Activated CD8-positive, alpha-beta memory T cell treated with anti-CD3 and anti-CD28 coated beads, Interleukin-2, amount 10 ng/mL, durations not matched to agents 7 days and 5 days (primary cell): Measurements from ENCODE around the gene SNAPC2. TPM values are rescaled to one million over a fixed set of nuclear protein-coding genes. Genes with fewer than 3 reads are reported as not detected.

Experiments used
- ATAC-seq: fragments of 150-1000 bp; cut with Tn5 transposase; one replicate; pipeline ENCODE4 v1.10.0; 2021; ENCODE audit warnings: moderate library complexity
- CTCF ChIA-PET: fragments of 350-600 bp; sonication (Branson Sonifier 250); formaldehyde crosslinking; loops from one replicate; lab custom pipeline; 2021; ENCODE audit warnings: antibody characterized with exemption; lab: Charles Lee
- DNase-seq: peaks from one replicate; pipeline ENCODE4 v3.0.0-alpha.2; 2020
- H3K27ac Mint-ChIP-seq: one replicate; pipeline ENCODE4 v1.8.0; 2021; ENCODE audit warnings: mild to moderate bottlenecking, mixed read lengths
- H3K27me3 Mint-ChIP-seq: one replicate; pipeline ENCODE4 v1.8.0; 2021; ENCODE audit warnings: mixed read lengths
- H3K36me3 Mint-ChIP-seq: one replicate; pipeline ENCODE4 v1.8.0; 2021; ENCODE audit warnings: mild to moderate bottlenecking, mixed read lengths
- H3K4me1 Mint-ChIP-seq: one replicate; pipeline ENCODE4 v1.8.0; 2021; ENCODE audit warnings: mixed read lengths
- H3K4me3 Mint-ChIP-seq: one replicate; pipeline ENCODE4 v1.8.0; 2021; ENCODE audit warnings: mild to moderate bottlenecking, moderate library complexity, mixed read lengths
- H3K9me3 Mint-ChIP-seq: one replicate; pipeline ENCODE4 v1.8.0; 2022; ENCODE audit warnings: low read depth, mixed read lengths
- total RNA-seq, 2 experiments: library from RNA; stranded (reverse); gene quantifications; one replicate each; pipeline ENCODE4 v1.2.3, GENCODE V29; 2021

Gene SNAPC2
- total RNA-seq, 2 experiments from 2014 or later, result 18.0 to 24.0 TPM

DNA sequence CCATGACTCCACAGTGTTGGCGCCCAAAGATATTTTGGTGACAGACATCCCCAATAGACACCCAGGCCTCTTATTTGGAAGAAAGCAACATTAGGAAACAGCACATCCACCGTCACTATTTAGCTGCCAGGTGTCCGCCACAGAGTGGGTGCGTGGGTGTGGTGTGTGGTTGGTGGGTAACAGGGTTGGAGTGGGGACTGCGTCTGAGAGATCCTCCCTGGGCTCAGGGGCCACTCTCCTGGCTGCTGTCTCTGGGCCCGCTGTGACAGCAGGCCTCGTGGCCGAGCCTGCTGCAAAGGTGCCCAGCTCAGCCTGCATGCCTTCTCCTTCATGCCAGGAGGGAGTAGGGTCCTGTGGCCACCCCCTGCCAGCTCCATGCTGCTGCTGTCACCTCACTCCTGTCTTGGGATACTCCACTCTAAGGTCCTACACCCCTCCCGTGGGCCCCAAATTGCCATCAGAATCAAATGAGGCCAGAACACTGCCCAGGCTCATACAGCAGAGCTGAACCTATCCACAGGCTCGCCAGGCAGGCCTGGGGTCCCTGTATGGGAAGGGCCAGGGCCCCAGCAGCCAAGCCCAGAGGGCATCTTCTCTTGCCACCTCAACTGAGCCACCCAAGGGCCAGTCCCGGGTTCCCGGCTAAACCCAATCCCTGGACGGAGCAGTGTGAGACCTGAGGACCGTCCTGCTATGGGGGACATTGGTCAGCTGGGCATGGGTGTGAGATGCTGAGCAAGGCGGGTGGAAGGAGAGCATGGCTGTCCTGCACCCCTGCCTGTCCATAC, 48.1 kb downstream of the SNAPC2 start:
- H3K27ac Mint-ChIP-seq, result no peak overlapping the region
- no peak for DNase-seq
- ATAC-seq, result no peak
- CTCF ChIA-PET, result interaction anchor here (1.1 to 2.3 kb wide), 3 partner anchors 24 to 283 kb away, joined by 3 to 8 read pairs (median 4); partner anchors contain the start of gene TIMM44
- H3K27me3 Mint-ChIP-seq, result no peaks in the 10 kb centered on the region
- H3K36me3 Mint-ChIP-seq, result peaks cover 13% of the 10 kb centered on the region
- H3K4me3 Mint-ChIP-seq, result no peak overlapping the region
- no peaks in the 10 kb centered on the region for H3K9me3 Mint-ChIP-seq
- H3K4me1 Mint-ChIP-seq, result peaks cover 3% of the 10 kb centered on the region

DNA sequence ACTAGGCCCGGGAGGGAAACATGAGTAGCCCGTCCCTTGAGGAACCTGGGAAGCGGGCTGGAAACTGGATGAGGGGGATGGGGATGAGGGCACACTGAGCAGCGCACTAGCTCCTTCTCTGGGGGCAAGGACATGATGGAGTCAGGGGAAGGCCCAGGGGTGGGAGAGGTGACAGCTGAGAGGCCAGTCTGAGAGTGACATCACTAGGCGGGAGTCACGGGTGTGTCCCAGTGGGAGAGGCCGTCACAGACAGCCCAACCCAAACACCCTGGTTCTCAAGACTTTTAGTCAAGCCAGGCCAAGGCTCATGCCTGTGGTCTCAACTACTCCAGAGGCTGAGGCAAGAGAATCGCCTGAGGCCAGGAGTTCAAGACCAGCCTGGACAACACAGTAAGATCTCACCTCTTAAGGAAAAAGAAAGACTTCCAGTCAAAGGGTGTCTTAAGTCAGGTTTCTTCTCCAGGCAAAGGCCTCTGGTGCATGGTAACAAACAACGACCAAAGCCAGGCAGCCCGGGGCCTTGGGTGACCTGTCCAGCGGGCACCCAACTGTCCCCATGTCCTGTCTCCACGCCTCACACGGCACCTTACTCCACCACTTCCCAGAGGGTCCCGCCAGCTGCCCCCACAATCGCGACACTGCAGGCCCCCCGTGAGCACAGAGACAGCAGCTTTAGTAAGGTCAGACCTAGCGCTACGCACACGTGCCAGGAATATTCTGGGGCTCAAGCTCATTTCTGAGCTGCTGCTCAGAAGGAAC, 48.8 kb downstream of the SNAPC2 start:
- no peaks in the 10 kb centered on the region for H3K27me3 Mint-ChIP-seq
- peaks cover 18% of the 10 kb centered on the region for H3K36me3 Mint-ChIP-seq
- DNase-seq (no peak), ATAC-seq (no peak)
- peaks cover 3% of the 10 kb centered on the region for H3K4me1 Mint-ChIP-seq
- H3K4me3 Mint-ChIP-seq, result no peak overlapping the region
- H3K9me3 Mint-ChIP-seq, result no peaks in the 10 kb centered on the region
- H3K27ac Mint-ChIP-seq, result no peak overlapping the region
- CTCF ChIA-PET, result interaction anchor here (1.2 to 2.9 kb wide), 4 partner anchors 24 to 282 kb away, joined by 4 to 19 read pairs (median 6); partner anchors contain the start of gene TIMM44

DNA sequence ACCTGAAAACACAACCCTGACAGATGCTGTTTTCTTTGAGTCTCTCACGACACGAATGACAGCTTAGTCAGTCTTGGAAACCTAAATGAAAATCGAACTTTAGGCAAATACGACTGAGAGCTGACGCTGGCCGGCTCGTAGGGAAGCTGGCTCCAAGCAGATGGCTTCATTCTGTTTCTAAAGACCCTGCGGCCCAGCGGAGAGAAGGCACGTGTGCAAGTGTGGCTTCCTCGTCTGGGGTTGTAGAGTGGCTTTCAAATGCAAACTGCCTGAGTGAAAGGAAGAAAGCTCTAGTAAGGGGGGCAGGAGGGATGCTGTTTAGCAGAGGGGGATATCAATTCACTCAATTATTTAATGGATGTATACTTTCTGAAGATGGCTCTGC, 49.4 kb downstream of the SNAPC2 start:
- H3K27me3 Mint-ChIP-seq, result no peaks in the 10 kb centered on the region
- CTCF ChIA-PET, result interaction anchor here (1.2 to 4.2 kb wide), 4 partner anchors 25 to 42 kb away, joined by 3 to 19 read pairs (median 12); partner anchors contain the start of gene TIMM44
- H3K4me3 Mint-ChIP-seq, result no peak overlapping the region
- peaks cover 3% of the 10 kb centered on the region for H3K4me1 Mint-ChIP-seq
- H3K27ac Mint-ChIP-seq, result no peak overlapping the region
- ATAC-seq (no peak), DNase-seq (no peak)
- H3K9me3 Mint-ChIP-seq, result no peaks in the 10 kb centered on the region
- peaks cover 20% of the 10 kb centered on the region for H3K36me3 Mint-ChIP-seq

DNA sequence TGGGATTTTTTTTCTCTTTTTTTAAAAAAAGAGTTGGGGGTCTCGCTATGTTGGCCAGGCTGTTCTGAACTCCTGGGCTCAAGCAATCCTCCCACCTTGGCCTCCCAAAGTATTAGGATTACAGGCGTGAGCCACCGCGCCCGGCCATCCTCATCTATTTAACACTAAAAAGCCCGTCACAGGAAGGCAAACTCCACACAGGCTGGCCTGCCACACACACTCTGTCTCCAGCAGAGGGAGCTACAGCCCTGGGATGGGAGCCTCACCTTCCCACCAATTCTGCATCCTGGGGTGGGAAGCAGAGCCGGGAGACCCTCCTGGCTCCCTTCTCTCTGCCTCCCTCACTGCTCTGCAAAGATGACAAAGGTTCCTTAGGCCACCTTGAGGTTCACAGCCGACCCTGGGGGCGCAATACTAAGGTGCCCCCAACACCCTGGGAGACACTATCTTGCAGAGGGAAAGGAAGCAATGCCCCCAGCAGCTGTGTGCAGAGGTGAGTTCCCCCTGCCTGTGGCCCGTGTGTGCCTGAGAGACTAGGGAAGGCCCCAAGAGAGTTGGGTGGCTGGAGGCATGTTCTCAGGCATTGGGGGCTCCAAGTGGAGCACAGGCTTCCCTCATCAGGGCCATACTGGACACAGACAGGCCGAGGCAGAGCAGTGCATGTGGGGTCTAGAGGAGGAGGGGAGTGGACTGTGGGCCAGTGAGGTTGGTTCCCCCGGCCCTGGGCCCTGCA, 50.7 kb downstream of the SNAPC2 start:
- Mint-ChIP-seq H3K4me3 (no peak overlapping the region), H3K9me3 (no peaks in the 10 kb centered on the region), H3K27ac (no peak overlapping the region), H3K27me3 (no peaks in the 10 kb centered on the region), H3K4me1 (peaks cover 3% of the 10 kb centered on the region), H3K36me3 (peaks cover 20% of the 10 kb centered on the region)
- no peak for DNase-seq
- peak; percentile 51 for ATAC-seq
- CTCF ChIA-PET, result interaction anchor here (0.6 to 4.2 kb wide), 9 partner anchors 15 to 281 kb away, joined by 3 to 19 read pairs (median 5); partner anchors contain the start of genes ELAVL1 and TIMM44

DNA sequence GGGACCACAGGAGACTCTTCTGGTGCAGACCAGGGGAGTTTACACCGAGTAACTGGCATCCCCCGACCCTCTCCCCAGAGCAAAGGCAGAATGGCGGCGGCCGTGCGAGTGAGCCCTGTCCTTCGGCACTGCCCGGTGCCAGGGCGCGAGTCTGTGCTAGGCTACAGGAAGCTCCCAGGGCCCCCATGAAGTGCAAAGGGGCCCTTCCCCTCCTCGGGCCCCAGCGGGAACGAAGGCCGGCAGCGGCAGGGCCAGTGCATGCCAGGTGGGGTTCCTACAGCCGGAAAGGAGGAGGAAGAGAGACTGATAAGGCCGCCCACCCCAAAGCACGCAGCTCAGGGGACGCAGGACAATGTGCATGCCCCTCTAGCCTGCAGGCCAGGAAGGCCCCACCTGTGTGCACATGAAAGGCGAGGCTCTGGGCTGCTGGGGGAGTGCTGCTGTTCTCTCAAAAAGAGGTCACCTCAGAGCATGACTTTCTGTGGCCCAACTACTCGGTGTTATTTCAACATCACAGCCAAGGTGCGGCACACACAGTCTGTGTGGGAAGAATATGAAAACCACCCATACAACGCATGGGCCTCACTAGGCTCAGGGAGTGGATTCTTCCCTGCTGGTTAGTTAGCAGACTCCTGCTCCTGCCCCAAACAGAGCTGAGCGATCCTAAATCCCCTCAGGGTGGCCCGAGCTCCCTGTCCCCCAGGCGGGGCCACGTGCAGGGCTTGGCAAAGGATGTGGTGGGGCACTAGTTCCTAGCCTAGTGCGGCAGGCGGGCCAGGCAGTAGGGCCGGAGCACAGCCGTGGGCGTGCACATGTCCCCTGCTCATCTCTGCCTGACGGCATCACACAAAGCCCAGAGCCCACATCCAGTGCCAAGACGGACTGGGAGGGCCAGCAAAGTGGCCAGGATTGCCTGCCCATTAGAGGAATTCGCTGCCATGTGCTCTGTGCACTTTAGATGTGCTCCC, 51.7 kb downstream of the SNAPC2 start:
- Mint-ChIP-seq H3K4me1 (no peaks in the 10 kb centered on the region), H3K36me3 (peaks cover 16% of the 10 kb centered on the region), H3K4me3 (no peak overlapping the region), H3K27me3 (no peaks in the 10 kb centered on the region), H3K27ac (no peak overlapping the region), H3K9me3 (no peaks in the 10 kb centered on the region)
- DNase-seq (no peak), ATAC-seq (no peak)
- CTCF ChIA-PET, result interaction anchor here (0.7 to 4.2 kb wide), 6 partner anchors 27 to 280 kb away, joined by 3 to 19 read pairs (median 8); partner anchors contain the start of genes ELAVL1 and TIMM44

Other genes with a start within 250 kb of the SNAPC2 start
- not detected for gene MCEMP1, start 243.2 kb upstream of the SNAPC2 start, total RNA-seq
- gene TRAPPC5, start 239.5 kb upstream of the SNAPC2 start, total RNA-seq, result 10 to 100 TPM; 80.1 to 91.0 TPM
- under 1 TPM in 1 of 2 experiments, not detected in 1; 0.23 TPM for gene FCER2, start 218.2 kb upstream of the SNAPC2 start, total RNA-seq
- gene CLEC4G, start 188.2 kb upstream of the SNAPC2 start, total RNA-seq, result not detected
- gene CD209, start 172.8 kb upstream of the SNAPC2 start, total RNA-seq, result not detected
- not detected for gene CLEC4M, start 157.1 kb upstream of the SNAPC2 start, total RNA-seq
- 1 to 10 TPM; 6.0 to 6.1 TPM for gene EVI5L, start 90.1 kb upstream of the SNAPC2 start, total RNA-seq
- gene PRR36, start 45.9 kb upstream of the SNAPC2 start, total RNA-seq, result under 1 TPM in 1 of 2 experiments, not detected in 1; 0.06 TPM
- gene LRRC8E, start 31.8 kb upstream of the SNAPC2 start, total RNA-seq, result not detected
- 10 to 100 TPM; 38.0 to 41.6 TPM for gene MAP2K7, start 16.5 kb upstream of the SNAPC2 start, total RNA-seq
- 1 to 10 TPM; 7.7 to 9.1 TPM for gene TGFBR3L, start 5.5 kb upstream of the SNAPC2 start, total RNA-seq
- under 1 TPM in 1 of 2 experiments, not detected in 1; 0.23 TPM for gene CTXN1, start 5.8 kb downstream of the SNAPC2 start, total RNA-seq
- gene TIMM44, start 23.3 kb downstream of the SNAPC2 start, total RNA-seq, result 10 to 100 TPM; 63.7 to 76.4 TPM
- 100 to 1,000 TPM; 119 to 150 TPM for gene ELAVL1, start 85.3 kb downstream of the SNAPC2 start, total RNA-seq
- gene CCL25, start 132.4 kb downstream of the SNAPC2 start, total RNA-seq, result not detected
- under 1 TPM in 1 of 2 experiments, not detected in 1; 0.06 TPM for gene FBN3, start 229.3 kb downstream of the SNAPC2 start, total RNA-seq